ENCODE results near the gene CNTNAP2. TPM values are rescaled to one million over a fixed set of nuclear protein-coding genes. Genes with fewer than 3 reads are reported as not detected.

CNTNAP2 gene
- total and polyA plus RNA-seq, 2 of the 8 experiments (the other 6 are each of a cell fraction or from before 2014, with no cell fraction given) = 27.9 to 71.0 TPM

GRCh38 chr7:146805082-146805481 lies 688.5 kb downstream of the CNTNAP2 start:
- Histone ChIP-seq H3K23me2 (ENCODE audit: low read depth, low read length) (no peaks in the 10 kb centered on the region), H4K20me1 (replicated peaks in 1 of 2; ENCODE audit: control insufficient read depth in 1 of 2, insufficient read depth in 2 of 2, low read length in 2 of 2) (no peaks in the 10 kb centered on the region), H3K14ac (ENCODE audit: insufficient read length) (no peak overlapping the region), H2AK5ac (ENCODE audit: low read depth, low read length) (no peak overlapping the region), H3K56ac (replicated peaks; ENCODE audit: insufficient read length, low read depth, low read length) (no peak overlapping the region), H3K27ac (ENCODE audit: low read depth, low read length) (no peak overlapping the region), H2AFZ (ENCODE audit: low read length) (no peak overlapping the region), H3K9ac (replicated peaks in 1 of 4; ENCODE audit: extremely low read depth in 1 of 4, low read depth in 3 of 4, low read length in 3 of 4) (no peak overlapping the region), H3K23ac (ENCODE audit: insufficient read length) (no peak overlapping the region), H2BK15ac (ENCODE audit: low read length) (no peak overlapping the region), H2BK12ac (ENCODE audit: low read depth, low read length) (no peak overlapping the region), H3K4ac (replicated peaks; ENCODE audit: insufficient read length, low read depth, low read length) (no peak overlapping the region), H2BK5ac (ENCODE audit: low read depth, low read length) (no peak overlapping the region), H2BK20ac (ENCODE audit: low read length) (no peak overlapping the region), H3K4me3 (ENCODE audit: extremely low read depth in 1 of 4, insufficient read depth in 2 of 4, low read depth in 3 of 4, low read length in 4 of 4) (no peak overlapping the region), H3K36me3 (ENCODE audit: control insufficient read depth in 2 of 4, insufficient read depth in 4 of 4, low read length in 3 of 4) (no peaks in the 10 kb centered on the region), H3K18ac (ENCODE audit: extremely low read depth, low read length) (no peak overlapping the region), H3K79me2 (ENCODE audit: control insufficient read depth in 1 of 2, insufficient read depth in 2 of 2, low read length in 2 of 2) (no peaks in the 10 kb centered on the region), H4K5ac (ENCODE audit: insufficient read length, low read depth, low read length) (no peak overlapping the region), H3K4me1 (replicated peaks in 1 of 4; ENCODE audit: control insufficient read depth in 3 of 4, insufficient read depth in 4 of 4, low read length in 3 of 4) (no peaks in the 10 kb centered on the region), H4K91ac (replicated peaks; ENCODE audit: insufficient read length, low read length) (no peak overlapping the region), H3K9me3 (ENCODE audit: insufficient read depth in 2 of 2, low read depth in 1 of 2, low read length in 1 of 2) (peaks cover 2 to 4% of the 10 kb centered on the region in 2 experiments; a peak in 2 of 4 replicates), H3K79me1 (ENCODE audit: low read depth, low read length) (no peaks in the 10 kb centered on the region), H3K27me3 (replicated peaks in 1 of 4; ENCODE audit: control insufficient read depth in 3 of 4, extremely low read depth in 1 of 4, insufficient read depth in 3 of 4, low read length in 3 of 4) (no peaks in the 10 kb centered on the region), H3K4me2 (ENCODE audit: insufficient read depth in 1 of 2, low read depth in 2 of 2, low read length in 2 of 2) (no peak overlapping the region), H2BK120ac (replicated peaks; ENCODE audit: low read depth, low read length) (no peak overlapping the region), H4K8ac (ENCODE audit: extremely low read depth, insufficient read depth, low read length) (no peak overlapping the region)
- POLR2A ChIA-PET (ENCODE audit: partially characterized antibody) = no interaction called here
- FAIRE-seq (no peak), DNase-seq (ENCODE audit: low read depth in 1 of 2, low spot score in 2 of 2) (no peak)
- CTCF ChIA-PET (ENCODE audit: partially characterized antibody) = no interaction called here
- TF ChIP-seq KDM4A (IDR thresholded peaks at IDR 0.05; ENCODE audit: low read depth, low read length, severe bottlenecking) (no peak), MAX (IDR thresholded peaks at IDR 0.05) (no peak), SUZ12 (IDR thresholded peaks at IDR 0.05; ENCODE audit: low read length) (no peak), HDAC6 (IDR thresholded peaks at IDR 0.05; ENCODE audit: low read depth, low read length) (no peak), USF2 (IDR thresholded peaks at IDR 0.05; ENCODE audit: low read length) (no peak), RBBP5 (IDR thresholded peaks at IDR 0.05; ENCODE audit: borderline replicate concordance, low read depth, low read length) (no peak), SP4 (IDR thresholded peaks at IDR 0.05; ENCODE audit: low read length) (no peak), SRF (IDR thresholded peaks at IDR 0.05; ENCODE audit: low read depth, low read length) (no peak), CBX5 (IDR thresholded peaks at IDR 0.05; ENCODE audit: low read depth, low read length) (no peak), SP1 (IDR thresholded peaks at IDR 0.05; ENCODE audit: low read depth, low read length) (no peak)
- WGBS, 2 experiments (ENCODE audit: extremely low coverage in 1 of 2, insufficient coverage in 1 of 2, insufficient read length in 1 of 2, insufficient replicate concordance in 2 of 2, low coverage in 1 of 2, low lambda C conversion rate in 2 of 2, missing lambda C conversion rate in 1 of 2) = 100% methylated on average over 1 of the region's 1 CpG; no CpG with 5 or more reads in 1 of the 2 experiments
